ENCODE data around the gene THEMIS.
A peak's percentile ranks its signal among the peaks of the same experiment; 100 is the strongest.

THEMIS gene

GRCh38 chr6:127737768-127738167 lies 163.1 kb downstream of the THEMIS start:
- no peak overlapping the region for H3K4me3 ChIP-seq (replicated peaks in 1 of 2; ENCODE audit: low read depth in 2 of 2, low read length in 2 of 2)
- TF ChIP-seq CTCF (IDR thresholded peaks at IDR 0.05; ENCODE audit: low read depth, low read length): no peak
- DNase-seq (ENCODE audit: low read depth in 2 of 2): peak in 1 of 2 donors; percentile 10

- no peak overlapping the region for H3K4me3 ChIP-seq (replicated peaks in 1 of 2; ENCODE audit: low read depth in 2 of 2, low read length in 2 of 2)
- TF ChIP-seq CTCF (IDR thresholded peaks at IDR 0.05; ENCODE audit: low read depth, low read length): peak; percentile 46
- peak; percentile 80 to 84 for DNase-seq (ENCODE audit: low read depth in 2 of 2)
Observed at GRCh38 chr6:127737009-127737486, 163.8 kb downstream of the THEMIS start.

- TF ChIP-seq CTCF (IDR thresholded peaks at IDR 0.05; ENCODE audit: low read depth, low read length): no peak
- no peak for DNase-seq (ENCODE audit: low read depth in 2 of 2)
- H3K4me3 ChIP-seq (replicated peaks in 1 of 2; ENCODE audit: low read depth in 2 of 2, low read length in 2 of 2): no peak overlapping the region
Observed at GRCh38 chr6:127732927-127733326, 167.9 kb downstream of the THEMIS start.

GRCh38 chr6:127727260-127727953 lies 173.5 kb downstream of the THEMIS start:
- H3K4me3 ChIP-seq (replicated peaks in 1 of 2; ENCODE audit: low read depth in 2 of 2, low read length in 2 of 2): no peak overlapping the region
- TF ChIP-seq CTCF (IDR thresholded peaks at IDR 0.05; ENCODE audit: low read depth, low read length): no peak
- DNase-seq (ENCODE audit: low read depth in 2 of 2): no peak

GRCh38 chr6:127725821-127726220 lies 175.0 kb downstream of the THEMIS start:
- DNase-seq (ENCODE audit: low read depth in 2 of 2): no peak
- H3K4me3 ChIP-seq (replicated peaks in 1 of 2; ENCODE audit: low read depth in 2 of 2, low read length in 2 of 2): no peak overlapping the region
- TF ChIP-seq CTCF (IDR thresholded peaks at IDR 0.05; ENCODE audit: low read depth, low read length): no peak

- no peak overlapping the region for H3K4me3 ChIP-seq (replicated peaks in 1 of 2; ENCODE audit: low read depth in 2 of 2, low read length in 2 of 2)
- TF ChIP-seq CTCF (IDR thresholded peaks at IDR 0.05; ENCODE audit: low read depth, low read length): no peak
- DNase-seq (ENCODE audit: low read depth in 2 of 2): no peak
Observed at GRCh38 chr6:127718694-127719093, 182.2 kb downstream of the THEMIS start.

- no peak overlapping the region for H3K4me3 ChIP-seq (replicated peaks in 1 of 2; ENCODE audit: low read depth in 2 of 2, low read length in 2 of 2)
- peak; percentile 6 to 10 for DNase-seq (ENCODE audit: low read depth in 2 of 2)
- no peak for TF ChIP-seq CTCF (IDR thresholded peaks at IDR 0.05; ENCODE audit: low read depth, low read length)
Observed at GRCh38 chr6:127717384-127717783, 183.5 kb downstream of the THEMIS start.

Data from cardiac fibroblast (primary cell).